Hepatocyte (in vitro differentiated cells): ENCODE results near the gene SPECC1L.
"Not testable (repeated sequence)": the region's sequence is repeated elsewhere in the genome, so short reads cannot be mapped to it uniquely, and the experiment has no call there.

Source experiments
- CTCF ChIP-seq: fragments of 200-600 bp; sonication (generic); IDR thresholded peaks from 2 replicates; pipeline ENCODE4 v1.5.1; 2016; ENCODE audit warnings: antibody characterized with exemption, mild to moderate bottlenecking; ENCODE audit not compliant: poor library complexity
- EZH2 ChIP-seq: fragments of 200-600 bp; sonication (generic); IDR thresholded peaks from 2 replicates; pipeline ENCODE4 v1.6.1; 2016; ENCODE audit warnings: antibody characterized with exemption, mild to moderate bottlenecking, borderline replicate concordance
- EZH2phosphoT487 ChIP-seq: fragments of 200-600 bp; sonication (generic); IDR thresholded peaks from one replicate; pipeline ENCODE4 v1.6.1; 2018; ENCODE audit warnings: antibody characterized with exemption, mild to moderate bottlenecking, low read depth, moderate library complexity; ENCODE audit not compliant: unreplicated experiment, severe bottlenecking

DNA sequence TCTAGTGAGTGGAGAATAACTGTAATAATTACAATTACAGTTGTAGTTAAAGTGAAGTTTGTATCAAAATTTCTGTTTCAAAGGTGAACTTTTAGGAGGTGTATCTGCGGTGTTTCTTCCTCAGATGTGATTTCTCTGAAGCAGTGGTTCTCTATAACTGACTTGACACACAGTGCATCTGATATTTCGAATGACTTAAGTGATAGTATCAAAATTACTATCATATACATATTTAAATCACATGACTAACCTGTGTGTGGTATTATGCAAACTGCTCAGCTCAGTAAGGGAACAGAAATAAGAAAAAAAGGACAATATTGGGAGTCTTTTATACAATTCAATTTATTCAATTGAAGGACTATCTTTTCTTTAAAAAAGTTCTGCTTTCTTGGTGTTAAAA is 2.4 kb downstream of the SPECC1L start:
- TF ChIP-seq EZH2, CTCF, EZH2phosphoT487: not testable (repeated sequence)
